ENCODE measurements around the gene GPR39.
"Not testable (repeated sequence)": the region's sequence is repeated elsewhere in the genome, so short reads cannot be mapped to it uniquely, and the experiment has no call there.

Gene GPR39

DNA sequence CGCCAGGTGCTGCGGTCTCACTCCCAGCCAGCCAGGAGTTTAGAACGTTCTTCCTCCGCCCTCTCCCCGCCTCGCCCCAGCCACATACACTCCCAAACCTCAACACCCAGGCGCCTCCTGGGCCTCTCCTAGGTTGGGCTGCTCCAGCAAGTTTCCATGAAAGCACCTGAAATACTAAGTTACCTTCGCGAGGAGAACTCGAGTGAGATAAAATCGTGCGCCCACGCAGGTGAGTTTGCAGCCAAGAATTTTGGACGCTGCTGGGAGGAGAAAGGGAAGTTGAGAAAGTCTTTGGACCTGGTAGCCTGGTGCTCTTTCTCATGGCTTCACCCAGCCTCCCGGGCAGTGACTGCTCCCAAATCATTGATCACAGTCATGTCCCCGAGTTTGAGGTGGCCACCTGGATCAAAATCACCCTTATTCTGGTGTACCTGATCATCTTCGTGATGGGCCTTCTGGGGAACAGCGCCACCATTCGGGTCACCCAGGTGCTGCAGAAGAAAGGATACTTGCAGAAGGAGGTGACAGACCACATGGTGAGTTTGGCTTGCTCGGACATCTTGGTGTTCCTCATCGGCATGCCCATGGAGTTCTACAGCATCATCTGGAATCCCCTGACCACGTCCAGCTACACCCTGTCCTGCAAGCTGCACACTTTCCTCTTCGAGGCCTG lies at the start of gene GPR39:
Gene GPR39 (plus strand): TSS at position 83 of the 673 bp plus-strand sequence.
- no peak for DNase-seq

DNA sequence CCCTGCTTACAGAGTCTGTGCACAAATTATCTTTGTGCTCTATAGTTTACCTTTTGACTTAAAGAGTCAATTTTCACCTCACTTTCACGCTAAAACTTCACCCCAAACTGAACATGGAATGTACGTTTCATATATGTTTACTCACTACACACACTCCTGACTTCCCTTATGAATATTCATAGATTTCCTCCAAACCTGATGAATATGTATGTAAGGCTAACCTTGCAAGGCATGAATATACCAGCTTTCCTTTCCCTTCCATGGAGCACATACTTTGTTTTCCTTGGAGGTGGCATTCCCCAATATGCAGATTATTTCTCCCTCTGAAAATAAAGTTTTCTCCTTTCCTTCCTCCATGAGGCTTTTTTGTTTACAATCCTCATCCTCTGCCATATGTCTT lies 48.4 kb upstream of the GPR39 start:
- DNase-seq = no peak

DNA sequence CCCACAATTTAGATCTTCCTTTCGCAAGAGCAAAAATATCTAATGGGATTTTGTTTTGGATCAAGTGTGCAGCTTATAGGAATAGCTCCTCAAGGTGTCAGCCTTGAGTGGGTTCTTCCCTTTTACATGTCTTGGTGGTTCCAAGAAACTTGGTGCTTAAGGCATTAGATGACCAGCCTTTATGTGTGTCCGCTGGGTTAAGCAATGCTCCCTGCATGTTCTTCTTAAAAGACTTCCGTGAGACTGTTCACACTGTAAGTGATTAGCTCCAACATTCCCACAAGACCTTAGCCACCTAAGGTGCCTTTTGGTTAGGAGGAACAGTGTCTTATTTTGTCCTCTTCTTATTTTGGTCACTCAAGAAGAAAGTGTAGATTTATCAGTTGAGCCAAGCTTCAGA lies 44.3 kb upstream of the GPR39 start:
- DNase-seq = no peak

DNA sequence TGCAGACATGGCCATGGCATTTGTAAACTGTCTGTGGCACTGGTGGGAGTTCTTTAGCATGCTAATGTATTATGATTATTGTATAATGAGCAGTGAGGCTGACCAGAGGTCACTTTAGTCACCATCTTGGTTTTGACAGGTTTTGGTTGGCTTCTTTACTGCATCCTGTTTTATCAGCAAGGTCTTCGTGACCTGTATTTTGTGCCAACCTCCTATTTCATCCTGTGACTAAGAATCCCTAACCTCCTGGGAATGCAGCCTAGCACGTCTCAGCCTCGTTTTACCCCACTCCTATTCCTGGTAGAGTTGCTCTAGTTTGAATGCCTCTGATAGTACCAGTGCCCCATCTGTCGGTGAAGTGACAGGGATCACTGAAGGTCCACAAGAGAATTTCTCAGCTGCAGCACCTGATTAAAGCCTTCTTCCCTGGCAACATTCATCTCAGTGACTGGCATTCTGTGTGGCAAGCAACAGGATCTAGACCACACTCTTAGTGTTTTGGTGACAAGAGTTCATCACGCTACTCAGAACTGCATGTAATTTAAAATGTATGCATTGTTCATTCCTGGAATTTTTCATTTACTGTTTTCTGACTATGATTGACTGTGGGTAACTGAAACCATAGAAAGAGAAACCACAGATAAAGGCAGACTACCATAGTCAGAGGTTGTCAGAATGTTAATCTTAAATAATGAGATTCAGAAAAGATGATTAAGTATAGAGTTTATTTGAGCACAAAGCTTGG lies 43.0 kb upstream of the GPR39 start:
- no peak for DNase-seq

DNA sequence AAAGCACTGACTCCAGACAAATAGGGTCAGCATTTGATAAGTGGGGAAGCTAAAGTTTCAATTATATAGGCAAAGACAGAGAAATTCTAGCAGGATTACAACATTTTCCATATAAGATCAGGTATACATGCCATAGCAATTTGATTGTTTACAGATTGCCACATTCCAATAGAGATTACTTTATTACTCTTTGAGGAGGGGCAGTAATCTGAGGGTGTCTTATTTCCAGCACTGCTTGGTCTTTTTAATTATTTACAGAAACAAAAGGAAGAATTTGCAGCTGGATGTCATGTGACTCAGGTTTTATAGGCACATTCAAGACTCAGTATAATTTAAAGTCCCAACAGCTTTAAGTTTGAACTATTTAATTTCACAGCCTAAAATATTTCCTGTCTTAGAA lies 42.5 kb upstream of the GPR39 start:
- DNase-seq = no peak

DNA sequence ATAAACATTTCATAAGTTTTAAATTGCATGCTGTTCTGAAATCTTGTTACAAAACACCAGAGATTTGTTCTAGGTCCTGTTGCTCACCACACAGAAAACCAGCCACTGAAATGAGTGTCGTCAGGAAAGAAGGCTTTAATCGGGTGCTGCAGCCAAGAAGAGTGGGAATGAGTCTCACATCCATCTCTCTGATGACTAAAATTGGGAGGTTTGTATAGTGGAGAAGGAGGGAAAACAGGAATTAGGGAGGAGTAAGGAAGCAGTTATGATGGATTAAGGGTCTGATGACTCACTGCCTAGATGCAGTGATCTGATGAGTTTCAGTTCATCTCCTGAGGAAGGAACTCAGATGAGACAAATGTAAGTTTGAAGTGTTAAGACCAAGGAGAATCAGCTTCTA lies 42.1 kb upstream of the GPR39 start:
- peak in 3 of 58 donors; percentile 1 to 13 (median 1) for DNase-seq

DNA sequence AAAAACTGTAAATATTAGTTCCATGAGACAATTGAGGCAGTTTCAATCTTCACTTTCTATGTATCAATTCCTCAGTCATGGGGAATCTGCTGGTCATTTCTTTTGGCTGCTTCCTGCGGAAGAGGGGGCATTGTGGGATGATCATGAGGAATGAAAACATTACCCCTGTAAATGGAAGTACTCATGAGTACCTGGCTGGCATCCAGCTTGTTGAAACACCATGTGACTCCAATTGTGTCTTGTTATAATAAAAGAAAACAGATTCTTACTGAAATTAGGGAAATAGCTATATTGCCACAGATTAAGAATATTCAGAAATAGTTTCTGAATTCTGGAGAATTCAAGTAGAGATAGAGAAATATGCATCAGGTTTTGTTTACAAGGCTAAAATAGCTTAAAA lies 41.6 kb upstream of the GPR39 start:
- DNase-seq = peak in 1 of 58 donors; percentile 36

DNA sequence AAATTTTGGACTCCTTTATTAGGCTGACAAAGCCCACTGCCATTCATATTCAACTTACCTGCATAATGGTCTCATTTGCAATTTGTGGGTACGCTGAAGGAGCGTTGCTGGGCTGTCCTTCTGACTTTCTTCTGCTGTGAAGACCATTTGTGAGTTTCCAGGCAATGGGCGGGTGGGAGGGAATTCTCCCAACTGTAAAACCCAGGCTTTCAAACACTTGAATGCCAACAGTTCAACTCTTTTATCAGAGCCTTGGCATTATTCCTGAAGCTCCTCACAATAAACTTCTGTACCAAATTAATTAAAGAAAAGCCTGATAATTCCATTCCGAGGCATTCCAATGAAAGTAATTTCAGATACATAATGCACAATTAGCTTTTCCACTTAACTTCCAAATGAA lies 35.2 kb upstream of the GPR39 start:
- DNase-seq = no peak

DNA sequence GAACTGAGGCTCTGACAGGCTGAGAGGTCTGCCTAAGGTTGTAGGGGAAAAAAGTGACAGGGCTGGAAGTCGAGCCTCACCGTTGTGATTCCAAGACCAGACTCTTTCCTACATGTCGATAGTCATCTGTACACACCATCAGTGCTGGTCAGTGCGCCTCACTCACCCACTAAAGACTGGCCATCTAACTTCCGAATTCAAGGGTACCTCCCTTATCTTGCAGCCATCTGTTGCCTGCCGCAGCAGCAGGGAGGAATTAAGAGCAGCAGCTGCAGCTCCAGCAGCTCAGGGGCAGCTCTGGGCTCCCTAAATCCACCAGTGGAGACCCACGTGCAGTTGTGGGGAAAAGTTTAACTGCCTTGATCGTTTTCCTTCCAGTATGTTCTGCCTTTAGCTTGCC lies 32.6 kb upstream of the GPR39 start:
- peak in 1 of 58 donors; percentile 7 for DNase-seq

DNA sequence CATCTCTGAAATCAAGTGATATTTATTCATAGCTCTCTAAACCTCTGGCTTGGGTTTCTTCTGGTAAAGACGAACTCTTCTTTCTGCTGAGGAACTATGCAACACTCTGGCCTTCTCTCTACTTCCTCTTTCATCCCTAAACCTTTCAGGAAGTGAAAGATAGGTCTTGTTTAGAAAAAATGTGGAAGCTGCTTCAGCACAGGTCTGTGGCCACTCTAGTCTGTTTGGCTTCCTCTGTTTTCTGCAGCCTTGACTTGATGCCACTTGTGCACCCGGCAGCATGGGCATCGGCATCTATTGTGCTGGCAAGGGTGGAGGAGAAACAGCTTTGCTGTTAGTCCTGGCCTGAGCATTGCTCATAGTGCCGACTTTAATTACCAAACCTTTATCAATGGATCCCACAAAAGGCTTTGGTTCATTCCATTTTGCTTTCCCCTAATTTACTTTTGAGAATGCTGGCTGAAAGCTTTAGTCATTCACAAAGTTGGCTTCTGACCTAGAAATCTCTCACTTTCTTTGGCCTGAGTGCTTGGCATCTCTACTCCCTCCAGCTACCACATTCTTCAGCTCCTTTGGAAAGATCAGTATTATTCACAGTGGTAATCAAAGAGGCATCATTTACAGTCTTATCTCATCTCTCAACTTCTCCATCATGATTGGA lies 32.0 kb upstream of the GPR39 start:
- DNase-seq = peak in 19 of 58 donors; percentile 3 to 39 (median 11)

DNA sequence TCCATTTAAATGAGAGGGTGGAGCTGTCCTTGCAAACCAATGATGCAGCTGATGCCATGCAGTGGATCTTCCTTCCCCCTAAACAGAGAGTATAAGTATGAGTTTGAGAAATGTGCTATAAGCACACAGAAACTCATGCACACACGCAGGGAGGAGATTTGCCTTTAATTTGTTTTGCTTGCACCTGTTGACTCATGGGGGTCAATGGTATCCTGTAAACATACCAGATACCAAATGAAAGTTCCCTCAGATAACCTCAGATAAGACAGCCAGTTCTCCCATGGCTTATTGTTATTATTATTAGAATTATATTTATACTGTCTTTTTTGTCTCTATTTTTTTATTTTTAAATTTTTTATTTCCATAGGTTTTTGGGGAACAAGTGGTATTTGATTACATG lies 29.5 kb upstream of the GPR39 start:
- DNase-seq = no peak

DNA sequence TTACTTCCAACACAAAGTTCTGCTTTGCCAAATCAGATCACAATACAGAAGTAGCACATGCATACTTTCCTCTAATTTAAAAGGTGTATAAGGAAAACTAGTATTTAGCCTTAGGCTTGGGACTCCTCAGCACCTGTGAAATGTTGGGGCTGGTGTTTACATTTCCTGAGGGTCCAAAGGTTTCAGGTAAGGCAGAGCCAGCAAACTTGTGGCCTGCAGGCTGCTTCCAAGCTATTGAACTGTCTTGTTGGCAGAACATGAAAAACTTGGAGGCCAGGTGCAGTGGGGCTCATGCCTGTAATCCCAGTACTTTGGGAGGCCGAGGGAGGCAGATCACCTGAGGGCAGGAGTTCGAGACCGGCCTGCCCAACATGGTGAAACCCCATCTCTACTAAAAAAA lies 26.5 kb upstream of the GPR39 start:
- DNase-seq = no peak

DNA sequence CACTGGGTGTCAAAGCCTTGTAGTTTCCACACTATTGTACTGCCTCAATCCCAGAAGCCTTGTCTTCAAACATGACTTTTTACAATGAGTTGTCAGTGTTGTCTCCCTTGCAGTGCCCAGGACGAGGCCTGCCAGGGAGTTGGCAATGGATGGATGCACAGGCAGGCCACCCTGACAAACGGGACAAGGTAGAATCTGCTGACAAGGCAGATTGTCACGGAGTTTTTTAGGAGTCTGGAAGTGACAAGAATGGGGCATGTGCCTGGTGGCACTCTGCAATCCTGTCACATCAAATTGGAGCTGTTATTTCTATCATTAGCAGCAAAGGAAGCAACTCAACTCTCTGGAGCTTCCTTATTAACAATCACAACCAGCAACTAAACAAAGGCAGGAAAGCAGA lies 25.2 kb upstream of the GPR39 start:
- no peak for DNase-seq

DNA sequence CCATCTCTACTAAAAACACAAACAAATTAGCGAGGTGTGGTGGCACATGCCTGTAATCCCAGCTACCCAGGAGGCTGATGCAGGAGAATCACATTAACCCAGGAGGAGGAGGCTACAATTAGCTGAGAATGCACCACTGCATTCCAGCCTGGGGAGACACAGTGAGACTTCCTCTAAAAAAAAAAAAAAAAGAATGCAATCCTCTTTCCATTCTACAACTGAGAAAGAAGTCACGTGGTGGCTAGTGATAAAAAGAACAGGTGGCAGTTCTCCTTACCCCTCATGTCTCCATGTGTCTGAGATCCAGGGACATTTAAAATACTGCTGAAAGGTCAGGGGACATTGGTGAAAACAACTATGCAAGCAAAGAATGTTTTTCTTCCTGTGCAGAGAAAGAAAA lies 24.4 kb upstream of the GPR39 start:
- no peak for DNase-seq

DNA sequence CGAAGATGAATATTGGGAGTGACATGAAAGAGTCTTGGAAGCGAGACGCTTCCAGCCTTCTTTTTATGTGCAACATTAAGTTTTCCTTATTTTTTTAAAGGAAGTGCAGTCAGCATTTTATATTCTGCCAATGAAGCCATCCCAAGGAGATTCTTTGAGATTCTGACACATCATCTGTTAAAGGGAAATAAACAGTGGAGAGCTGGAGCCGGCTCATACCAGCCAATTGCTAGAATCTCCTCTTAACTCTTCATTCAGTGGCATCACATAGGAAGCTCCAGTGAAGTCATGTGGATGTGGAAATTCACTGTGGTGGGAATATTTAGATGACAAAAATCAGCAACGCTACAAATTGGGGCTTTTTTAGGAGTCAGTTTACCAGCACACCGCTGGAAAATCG lies 23.7 kb upstream of the GPR39 start:
- DNase-seq = no peak

DNA sequence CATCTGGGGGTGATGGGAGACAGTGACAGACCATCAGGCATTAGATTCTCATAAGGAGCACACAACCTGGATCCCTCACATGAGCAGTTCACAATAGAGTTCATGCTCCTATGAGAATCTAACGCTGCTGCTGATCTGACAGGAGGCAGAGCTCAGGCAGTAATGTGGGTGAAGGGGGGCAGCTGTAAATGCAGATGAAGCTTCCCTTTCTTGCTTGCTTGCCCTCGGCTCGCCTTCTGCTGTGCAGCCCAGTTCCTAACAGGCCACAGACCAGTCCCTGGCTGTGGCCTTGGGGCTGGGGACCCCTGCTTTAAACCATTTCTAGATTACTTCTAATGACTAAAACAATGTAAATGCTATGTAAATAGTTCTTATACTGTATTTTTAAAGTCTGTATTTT lies 19.6 kb upstream of the GPR39 start:
- not testable (repeated sequence) for DNase-seq

DNA sequence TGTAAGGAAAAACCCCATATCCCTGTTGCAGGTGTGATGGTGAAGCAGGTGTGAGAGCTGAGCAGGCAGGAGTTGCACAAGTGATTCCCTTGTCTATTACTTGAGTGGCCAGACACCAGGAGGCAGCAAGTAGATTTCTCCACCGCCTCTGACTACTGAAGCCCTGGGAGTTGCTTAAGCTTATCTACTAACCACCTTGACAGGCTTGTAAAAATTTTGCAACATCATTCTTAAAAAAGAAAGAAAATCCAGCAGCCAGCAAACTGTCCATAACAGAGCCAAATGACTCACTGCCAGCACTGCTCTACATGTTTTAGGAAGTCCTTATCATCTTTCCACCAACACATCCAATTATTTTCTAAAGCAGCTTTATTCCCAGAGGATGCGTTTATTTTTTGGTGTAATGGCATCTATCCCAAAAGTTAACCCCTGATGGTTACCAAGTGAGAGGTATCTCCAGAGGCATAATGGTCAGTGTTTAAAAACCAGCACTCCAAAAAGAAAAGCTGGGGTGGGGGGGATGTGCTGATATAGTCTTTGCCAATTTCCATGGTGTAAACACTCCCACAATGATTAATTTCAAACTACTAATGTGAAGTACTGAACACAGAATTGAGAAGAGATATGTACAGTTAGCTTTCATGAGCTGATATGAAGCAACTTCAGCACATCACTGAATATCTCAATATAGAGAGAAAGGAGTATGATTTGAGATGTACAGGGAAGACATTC lies 16.3 kb upstream of the GPR39 start:
- peak in 1 of 58 donors; percentile 6 for DNase-seq

DNA sequence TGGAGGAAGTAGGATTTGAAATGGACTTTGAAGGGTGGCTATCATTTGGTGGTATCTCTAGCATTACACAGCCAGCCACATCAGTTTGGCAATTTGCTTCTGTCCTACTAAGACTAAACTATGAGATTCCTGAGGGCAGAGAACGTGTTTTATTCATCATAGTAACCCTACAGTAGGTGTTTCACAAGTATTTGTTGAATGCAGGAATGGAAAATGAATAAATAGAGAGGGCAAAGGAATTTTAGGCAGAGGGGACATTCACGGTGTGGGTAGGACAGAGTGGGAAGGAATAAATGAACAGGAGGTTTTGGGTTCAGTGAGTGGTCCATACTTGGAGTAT lies 15.7 kb upstream of the GPR39 start:
- DNase-seq = no peak

DNA sequence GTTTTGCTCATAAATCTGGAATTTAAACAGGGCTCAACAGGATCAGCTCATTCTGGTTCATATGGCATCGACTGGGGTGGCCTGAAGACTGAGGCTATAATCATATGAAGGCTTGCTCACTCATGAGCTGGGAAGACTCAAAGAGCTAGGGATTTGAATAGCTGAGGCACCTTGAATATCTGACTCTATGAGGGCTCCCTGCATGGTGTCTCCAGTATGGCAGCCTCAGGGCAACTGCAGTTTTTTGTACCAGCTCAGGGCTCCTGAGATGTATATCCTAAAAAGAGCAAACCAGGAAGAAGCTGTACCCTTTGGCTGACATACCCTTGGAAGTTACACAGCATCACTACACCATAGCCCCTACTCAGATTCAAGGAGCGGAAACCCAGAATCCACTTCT lies 15.3 kb upstream of the GPR39 start:
- no peak for DNase-seq

DNA sequence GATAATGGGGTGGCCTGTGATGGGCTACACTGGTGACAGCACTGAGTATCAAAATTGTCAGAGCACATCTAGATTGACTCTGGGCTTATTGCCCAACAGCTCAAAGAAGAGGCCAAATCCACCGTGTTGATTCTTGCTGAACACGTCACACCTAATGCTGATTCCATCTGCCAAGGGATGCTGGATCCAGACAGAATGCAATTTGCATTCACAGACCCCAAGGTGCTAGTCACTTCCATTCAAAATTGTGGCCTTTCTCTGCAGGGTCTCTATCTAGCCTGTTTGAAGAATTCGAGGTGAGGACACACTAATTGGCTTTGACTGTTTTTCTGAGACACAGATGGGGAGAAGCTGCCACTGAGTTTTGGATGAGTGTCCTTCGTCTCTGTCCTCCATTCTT lies 13.5 kb upstream of the GPR39 start:
- DNase-seq = no peak

DNA sequence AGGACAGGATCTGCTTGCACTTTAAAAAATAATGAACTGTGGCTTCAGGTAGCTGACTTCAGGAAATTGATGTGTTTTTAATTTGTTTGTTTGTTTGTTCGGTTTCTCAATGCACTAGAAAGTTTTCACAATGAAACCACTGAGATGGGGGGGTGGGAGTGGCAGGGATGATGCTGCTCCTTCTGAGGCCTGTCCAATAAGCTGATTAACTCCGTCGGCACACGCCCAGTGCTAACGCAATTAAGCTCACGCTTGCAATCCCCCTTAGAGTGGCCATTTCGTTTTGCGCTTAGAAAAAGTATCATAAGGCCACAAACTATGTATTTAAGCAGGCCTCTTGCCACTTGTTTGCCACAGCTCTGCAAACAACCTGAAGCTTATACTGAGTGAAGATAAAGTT lies 12.5 kb upstream of the GPR39 start:
- no peak for DNase-seq

DNA sequence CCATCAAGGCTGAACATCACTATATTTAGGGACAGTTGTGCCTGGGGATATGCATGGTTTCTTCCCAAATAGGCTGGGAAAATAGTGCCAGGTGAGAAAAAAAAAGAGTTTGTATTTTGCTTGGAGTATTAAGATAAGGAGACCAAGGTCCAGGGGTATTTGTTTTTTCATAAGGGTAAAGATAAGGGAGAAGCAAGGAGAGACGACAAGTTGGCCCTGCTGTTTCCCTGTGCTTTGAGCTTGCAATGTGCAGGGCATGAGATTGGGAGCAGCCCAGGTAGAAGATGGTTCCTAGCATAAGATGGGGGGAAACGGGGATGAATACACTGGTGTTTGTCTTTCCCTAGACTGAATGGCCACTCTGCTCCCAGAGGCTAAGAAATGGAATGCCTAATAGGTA lies 8.8 kb upstream of the GPR39 start:
- DNase-seq = no peak

Measured in anterior cingulate cortex (tissue), 58 donors.